NCI-H2107 treated with DMSO at 0.1 percent for 48 hours (cell line): Measurements from ENCODE around the gene C11orf54.
A peak's percentile ranks its signal among the peaks of the same experiment; 100 is the strongest.
"Not testable (repeated sequence)": the region's sequence is repeated elsewhere in the genome, so short reads cannot be mapped to it uniquely, and the experiment has no call there.

Experiments
- DNase-seq: peaks from one replicate; lab custom pipeline; 2025; ENCODE audit not compliant: unreplicated experiment; lab: John Stamatoyannopoulos, UW

Gene C11orf54

DNA sequence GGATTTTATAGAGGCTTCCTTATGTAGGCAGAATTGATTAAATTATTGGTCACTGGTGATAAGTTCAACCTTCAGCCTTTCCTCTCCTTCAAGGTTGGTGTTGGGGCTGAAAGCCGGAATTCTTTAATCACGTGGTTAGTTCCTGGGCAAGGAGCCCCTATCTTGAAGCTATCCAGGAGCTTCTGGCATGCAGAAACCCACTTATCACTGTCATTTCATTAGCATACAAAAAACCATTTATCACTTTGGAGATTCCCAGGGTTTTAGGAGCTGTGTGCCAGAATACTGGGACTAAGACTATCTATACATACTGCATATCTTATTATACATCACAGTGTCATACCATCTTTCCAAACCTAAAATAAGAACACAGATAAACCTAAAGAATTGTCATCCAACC is 24.1 kb downstream of the C11orf54 start:
- DNase-seq, result no peak

DNA sequence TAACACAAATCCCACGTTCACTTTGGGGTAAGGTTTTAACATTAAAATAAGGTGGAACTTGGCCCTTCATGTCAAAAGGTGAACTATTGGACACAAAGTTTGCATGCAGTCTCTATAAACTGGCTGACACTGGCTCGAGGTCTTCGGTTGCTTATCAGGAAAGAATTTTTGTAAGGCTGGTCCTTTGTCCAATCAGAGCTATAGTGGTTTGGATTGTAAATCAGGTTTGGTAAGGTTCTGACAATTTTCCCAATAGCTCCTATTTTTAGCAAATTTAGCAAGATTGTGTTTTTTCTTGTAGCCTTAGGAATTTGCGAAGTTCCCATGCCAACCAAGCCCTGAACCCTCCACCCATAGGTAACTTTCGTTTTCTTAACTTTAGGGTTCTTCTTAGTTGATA is 25.0 kb downstream of the C11orf54 start:
- no peak for DNase-seq

DNA sequence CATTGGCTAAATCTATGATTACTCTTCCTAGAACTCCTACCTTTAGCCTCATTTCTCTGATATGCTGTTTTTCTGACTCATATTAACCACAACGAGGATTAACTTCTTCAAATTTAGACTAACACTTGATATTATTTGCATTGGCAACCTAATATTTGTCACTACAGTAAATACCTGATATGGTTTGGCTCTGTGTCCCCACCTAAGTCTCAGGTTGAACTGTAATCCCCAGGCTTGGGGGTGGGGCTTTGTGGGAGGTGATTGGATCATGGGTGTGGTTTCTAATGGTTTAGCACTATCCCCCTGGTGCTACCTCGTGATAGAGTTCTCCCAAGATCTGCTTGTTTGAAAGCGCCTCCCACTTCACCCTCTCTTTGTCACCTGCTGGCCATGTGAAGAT is 25.5 kb downstream of the C11orf54 start:
- DNase-seq, result no peak

DNA sequence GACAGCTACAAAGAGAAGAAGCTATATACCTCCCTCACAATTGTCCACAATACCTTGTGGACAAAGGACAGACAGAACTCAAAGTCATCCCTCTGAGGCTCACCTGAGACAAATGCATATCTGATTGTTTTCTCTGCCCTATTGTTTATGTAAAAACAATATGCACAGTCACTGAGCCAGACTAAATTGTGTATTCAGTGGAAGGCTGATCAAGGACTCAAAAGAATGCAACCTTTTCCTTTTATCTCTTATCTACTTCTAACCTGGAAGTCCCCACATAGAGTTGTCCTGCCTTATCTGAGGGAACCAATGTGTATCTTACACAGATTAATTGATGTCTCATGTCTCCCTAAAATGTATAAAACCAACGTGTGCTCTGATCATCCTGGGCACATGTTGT is 28.7 kb downstream of the C11orf54 start:
- no peak for DNase-seq

DNA sequence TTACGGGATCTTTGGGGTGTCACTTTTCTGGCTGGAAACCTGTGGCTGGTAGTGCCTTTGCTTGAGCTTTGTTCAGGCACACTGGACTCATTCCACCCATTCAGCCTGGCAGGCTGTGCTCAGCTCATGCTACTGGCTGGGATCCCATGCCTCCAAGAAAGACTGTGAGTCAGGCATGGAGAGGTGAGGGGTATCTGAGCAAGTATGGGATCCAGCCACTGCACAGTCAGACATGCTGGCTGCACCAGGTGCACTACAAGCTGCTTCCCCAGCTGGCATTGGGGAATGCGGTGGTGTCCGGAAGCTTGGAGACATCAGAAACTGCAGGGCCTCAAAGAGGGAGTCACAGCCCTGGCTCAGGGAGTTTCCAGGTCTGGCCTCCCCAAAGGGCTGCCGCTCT is 30.7 kb downstream of the C11orf54 start:
- no peak for DNase-seq

DNA sequence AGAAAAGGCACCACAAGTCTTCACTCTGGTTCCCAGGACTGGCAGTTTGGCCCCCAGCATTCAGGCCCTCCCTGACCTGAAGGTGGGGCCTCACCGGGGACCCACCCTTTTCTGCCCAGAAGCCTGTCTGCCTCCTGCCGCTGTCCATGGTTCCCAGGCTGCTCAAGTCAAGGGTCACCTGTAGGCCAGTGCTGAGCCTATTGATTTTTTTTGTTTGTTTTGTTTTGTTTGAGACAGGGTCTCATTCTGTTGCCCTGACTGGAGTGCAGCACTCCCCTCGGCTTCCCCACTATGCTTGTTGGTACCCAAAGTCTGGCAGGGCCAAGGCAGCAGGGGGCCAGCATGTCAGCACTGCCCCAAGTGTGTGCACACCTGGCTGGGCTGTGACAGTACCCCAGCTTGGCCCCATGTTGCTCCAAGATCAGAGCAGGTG is 31.6 kb downstream of the C11orf54 start:
- DNase-seq, result no peak

DNA sequence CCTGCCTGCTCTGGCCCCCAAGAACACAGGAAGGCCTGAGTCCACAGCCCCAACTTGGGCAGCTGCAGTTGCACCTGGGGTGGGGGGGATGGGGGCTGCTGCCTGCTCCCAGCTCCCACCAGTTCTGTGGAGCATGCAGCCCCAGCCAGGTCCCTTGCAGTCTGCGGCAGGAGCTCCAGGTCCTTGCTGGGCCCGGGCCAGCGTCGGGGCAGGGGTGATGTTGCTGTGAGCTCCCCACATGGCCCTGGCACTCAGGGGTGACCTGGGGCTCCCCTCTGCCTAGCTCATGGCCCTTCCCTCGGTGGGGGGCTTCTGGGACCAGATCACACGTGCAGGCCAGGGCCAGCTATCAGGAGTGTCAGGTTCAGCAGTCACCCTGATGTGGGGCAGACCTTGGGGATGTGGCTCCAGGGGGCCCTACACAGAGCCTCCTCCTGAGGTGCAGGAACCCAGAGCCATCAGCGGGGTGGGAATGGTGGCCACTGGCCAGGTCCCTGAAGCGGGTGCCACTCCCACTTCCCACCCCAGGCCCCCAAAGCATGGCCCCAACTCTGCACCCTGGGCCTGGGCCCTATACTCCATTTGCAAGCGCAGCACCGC is 32.2 kb downstream of the C11orf54 start:
- no peak for DNase-seq

DNA sequence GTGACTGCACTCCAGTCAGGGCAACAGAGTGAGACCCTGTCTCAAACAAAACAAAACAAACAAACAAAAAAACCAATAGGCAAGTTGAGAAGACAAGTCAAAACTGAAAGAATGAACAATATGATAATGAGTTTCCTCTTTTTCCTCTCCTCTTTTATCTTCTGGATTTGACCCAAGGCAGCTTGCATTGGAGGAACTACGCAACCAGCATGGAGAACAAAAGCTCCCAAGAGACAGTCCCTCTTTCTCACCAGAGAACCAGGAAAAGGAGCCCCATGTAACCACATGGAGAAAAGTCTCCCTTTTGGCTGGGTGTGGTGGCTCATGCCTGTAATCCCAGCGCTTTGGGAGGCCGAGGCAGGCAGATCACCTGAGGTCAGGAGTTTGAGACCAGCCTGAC is 33.1 kb downstream of the C11orf54 start:
- DNase-seq, result not testable (repeated sequence)

DNA sequence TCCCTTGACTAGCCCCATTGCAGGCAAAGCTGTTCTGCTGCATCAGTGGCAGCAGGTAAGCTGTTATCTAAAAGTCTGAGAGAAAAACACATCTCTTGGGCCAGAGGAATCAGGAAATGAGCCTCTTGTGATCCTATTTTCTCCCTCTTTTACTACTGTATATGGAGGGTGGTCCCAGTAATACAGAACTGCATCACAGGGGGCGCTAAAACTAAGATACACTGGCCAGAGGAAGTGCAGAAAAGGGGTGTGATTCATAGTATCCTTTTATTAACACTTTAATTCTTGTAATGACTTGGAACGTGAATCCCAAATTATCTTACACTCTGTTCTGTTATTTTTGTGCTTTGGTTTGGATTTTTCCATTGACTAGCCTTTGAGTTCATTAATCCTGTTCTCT is 33.8 kb downstream of the C11orf54 start:
- no peak for DNase-seq

DNA sequence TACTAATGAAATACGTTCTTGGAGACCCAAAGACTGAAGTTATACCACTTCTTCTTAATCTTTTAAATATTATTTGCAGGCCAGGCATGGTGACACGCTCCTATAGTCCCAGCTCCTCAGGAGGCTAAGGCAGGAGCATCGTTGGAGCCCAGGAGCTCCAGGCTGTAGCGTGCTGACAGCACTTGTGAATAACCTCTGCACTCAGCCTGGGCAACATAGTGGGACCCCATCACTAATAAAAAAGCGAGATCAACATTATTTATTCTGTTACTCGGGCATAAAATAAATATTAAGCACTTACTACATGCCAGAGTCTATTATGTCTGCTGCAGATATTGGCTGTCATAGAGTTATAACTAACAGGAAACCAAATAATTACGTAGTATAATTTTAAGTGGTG is 41.9 kb downstream of the C11orf54 start:
- no peak for DNase-seq

DNA sequence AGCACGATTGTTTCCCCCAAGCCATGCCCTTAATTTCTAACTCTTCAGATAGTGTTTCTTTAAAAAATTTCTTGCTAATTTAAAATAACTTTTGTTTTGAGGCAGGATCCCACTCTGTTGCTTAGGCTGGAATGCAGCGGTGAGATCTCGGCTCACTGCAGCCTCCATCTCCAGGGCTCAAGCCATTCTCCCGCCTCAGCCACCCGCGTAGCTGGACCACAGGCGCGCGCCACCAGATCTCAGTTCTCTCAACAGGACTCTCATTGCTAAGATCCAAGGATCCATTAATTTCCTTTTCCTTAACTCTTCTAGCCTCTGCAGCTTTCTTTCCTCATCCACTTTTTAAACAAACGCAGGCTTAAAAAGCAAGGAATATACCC is 42.3 kb downstream of the C11orf54 start:
- DNase-seq, result no peak

DNA sequence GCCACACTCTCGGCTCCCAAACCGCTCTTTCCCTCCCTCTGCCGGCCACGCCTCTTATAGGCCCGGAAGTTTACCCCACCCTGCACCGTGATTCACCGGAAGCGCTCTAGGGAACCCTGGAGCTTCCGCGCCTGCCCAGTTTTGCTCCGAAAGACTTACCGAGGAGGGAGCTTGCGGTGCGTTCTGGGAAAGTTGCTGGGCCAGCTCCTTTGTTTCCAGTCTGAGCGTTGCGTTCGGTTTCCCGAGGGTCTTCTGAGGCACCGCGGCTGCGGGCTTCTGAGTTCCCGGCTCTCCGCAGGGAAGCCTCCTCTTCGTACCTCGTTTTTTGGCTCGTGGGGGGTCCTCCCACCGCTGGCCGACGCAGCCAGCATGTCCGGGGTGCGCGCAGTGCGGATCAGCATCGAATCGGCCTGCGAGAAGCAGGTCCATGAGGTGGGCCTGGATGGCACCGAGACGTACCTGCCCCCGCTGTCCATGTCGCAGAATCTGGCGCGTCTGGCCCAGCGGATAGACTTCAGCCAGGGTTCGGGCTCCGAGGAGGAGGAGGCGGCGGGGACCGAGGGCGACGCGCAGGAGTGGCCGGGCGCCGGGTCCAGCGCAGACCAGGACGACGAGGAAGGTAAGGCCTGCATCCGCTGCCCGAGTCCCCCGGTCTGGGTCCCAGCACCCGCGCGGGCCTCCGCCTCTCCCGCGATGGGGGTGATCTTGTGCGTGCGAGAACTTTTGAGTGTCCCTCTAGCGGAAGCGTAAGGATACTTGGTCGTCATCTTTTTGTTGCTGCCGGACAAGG is 42.9 kb downstream of the C11orf54 start, which contains the start of gene MED17:
Gene MED17, plus strand, starts transcription at position 138 of the 790 bp plus-strand sequence. Its CDS starts 232 bp downstream, at position 370.
- peak; percentile 91 for DNase-seq

DNA sequence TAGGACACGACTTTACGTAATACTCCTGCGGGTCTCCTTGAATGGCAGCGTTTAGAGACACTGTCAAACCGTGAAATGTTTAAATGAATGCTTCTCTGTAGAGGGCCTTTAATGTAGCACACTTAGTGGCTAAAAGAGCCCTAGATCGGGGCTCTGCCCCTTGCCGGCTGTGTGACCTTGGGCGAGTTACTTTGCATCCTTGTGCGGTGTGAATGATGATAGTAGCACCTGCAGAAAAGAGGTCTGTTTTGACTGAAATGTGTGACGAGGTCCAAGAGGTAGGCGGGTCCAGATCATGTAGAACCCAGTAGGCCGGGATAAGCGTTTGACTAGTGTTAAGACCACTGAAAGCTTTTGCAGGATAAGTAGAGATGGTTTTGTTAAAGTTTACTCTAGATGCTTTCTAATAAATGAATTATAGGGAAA is 43.5 kb downstream of the C11orf54 start:
- DNase-seq, result no peak

DNA sequence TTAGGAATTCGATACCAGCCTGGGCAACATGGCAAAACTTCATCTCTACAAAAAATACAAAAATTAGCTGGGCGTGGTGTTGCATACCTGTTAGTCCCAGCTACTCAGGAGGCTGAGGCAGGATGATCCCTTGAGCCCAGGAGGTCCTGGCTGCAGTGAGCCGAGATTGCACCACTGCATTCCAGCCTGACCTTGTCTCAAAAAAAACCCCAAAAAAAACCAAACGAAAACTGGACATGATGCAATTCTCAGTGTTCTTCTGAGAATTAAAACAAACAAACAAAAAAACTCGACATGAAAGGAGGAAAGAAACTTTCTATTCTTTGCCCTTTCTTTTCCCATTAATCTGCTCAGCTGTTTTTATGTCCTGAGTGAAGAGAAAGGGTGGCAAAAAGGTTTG is 50.0 kb downstream of the C11orf54 start:
- no peak for DNase-seq

DNA sequence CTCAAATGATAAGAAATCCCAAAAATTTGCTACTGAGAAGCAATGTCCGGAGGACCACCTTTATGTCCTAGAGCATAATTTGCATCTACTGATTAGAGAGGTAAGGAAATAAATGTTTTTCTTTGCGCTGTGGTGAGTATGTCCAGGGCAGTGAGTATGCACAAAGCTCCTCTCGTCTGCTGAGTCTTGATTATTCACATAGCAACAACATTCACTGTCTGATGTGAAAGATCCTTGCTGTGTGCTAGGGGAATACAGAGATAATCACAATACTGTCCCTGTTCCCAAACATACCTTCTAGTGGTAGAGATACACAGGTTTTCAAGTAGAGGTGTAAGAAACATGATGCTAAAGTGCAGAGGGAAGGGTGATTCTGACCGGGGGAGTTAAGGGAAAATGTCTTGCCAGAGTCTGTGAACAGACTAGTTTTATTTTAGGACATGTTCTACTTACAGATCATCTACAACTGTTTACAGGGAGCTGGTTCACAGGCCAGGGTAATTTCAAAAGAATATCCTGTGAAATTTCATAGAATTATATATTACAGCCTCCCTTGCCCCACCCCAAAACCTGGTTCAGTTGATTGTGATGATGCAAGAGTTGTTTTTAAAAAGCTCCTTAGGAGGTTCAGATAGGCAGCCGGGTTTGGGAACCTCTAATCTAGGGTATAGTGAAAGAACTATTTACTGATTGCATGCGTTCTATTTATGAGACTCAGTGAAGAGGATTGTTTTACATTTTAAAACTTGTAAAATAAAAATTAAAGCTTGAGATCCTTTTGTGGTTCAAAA is 55.2 kb downstream of the C11orf54 start:
- DNase-seq, result no peak

DNA sequence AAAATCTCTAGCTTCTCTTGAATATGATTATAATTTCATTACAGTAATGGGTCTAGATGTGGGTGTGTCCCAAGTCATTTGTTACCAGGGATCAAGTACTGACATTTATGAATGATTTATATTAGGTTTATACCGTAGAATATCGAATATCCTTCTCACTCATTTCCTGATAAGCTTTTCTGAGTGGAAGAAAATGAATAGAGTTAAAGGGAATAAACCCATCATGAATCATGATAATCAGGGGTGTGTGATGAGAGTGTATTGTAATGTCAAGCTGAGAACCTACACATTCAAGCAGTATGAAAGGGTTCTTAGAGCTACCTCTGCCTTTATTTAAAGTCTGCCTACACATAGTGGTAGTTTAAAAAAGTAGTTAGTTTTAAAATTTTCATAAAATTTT is 59.9 kb downstream of the C11orf54 start:
- no peak for DNase-seq

DNA sequence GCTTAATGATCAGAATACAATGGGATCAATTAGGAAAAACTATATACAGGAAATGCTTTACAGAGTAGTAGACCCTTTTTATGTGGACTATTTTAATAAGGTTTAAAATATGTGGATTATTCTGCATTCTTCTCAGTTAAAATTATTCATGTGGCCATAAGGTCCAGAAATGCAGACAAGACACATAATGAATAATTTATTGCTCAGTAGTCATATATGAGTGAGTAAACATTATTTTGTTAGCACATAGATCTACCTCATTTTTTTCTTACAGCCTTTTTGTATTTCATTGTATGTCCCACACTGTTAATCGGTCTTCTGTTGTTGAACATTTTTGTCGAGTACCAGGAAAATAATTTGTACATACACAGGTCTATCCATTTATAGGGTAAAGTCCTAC is 63.4 kb downstream of the C11orf54 start:
- DNase-seq, result no peak

DNA sequence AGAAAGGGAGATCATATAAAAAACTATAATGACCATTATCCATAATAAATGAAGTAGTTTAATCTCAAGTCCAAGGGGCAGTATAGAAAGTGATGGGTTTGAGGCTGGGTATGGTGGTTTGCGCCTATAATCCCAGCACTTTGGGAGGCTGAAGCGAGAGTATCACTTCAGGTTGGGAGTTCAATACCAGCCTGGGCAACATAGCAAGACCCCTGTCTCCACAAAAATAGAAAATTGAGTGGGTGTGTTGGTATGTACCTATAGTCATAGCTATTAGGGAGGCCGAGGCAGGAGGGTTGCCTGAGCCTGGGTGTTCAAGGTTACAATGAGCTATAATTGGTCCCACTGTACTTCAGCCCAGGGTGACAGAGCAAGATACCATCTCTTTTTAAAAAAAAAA is 66.5 kb downstream of the C11orf54 start:
- no peak for DNase-seq

DNA sequence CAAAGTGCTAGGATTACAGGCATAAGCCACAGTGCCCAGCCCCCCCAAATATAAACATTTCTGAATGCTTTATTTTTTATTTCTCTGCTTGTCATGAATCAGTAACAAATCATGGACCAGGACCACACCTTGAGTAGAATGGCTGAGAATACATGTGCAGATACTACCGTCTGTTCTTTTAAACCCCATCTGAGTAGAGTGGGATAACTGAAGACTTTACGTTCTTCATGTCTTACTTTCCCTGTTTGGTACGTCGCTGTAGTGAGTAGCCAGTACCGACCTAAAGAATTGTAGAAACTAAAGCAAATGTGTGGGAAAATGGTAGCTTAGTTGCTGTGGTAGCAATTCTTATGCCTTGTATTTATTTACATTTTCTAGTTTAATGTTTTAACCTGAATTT is 72.5 kb downstream of the C11orf54 start:
- no peak for DNase-seq
